ENCODE results near the gene USP24.
"Not testable (repeated sequence)": the region's sequence is repeated elsewhere in the genome, so short reads cannot be mapped to it uniquely, and the experiment has no call there.

The USP24 gene

GRCh38 chr1:55232448-55233144 is 17.4 kb upstream of the USP24 start:
- no peak for DNase-seq
- intact Hi-C loops (cut with DNase I) = no loop called here

GRCh38 chr1:55231745-55232144 is 16.6 kb upstream of the USP24 start:
- intact Hi-C loops (cut with DNase I) = no loop called here
- DNase-seq = no peak

- no peak for DNase-seq
- intact Hi-C loops (cut with DNase I) = no loop called here
These were observed 15.5 kb upstream of the USP24 start for GRCh38 chr1:55230659-55231058.

GRCh38 chr1:55229726-55230125 is 14.6 kb upstream of the USP24 start:
- intact Hi-C loops (cut with DNase I); DNase-seq: not testable (repeated sequence)

- intact Hi-C loops (cut with DNase I) = no loop called here
- no peak for DNase-seq
These were observed 10.1 kb upstream of the USP24 start for GRCh38 chr1:55225228-55225627.

GRCh38 chr1:55224729-55225128 is 9.6 kb upstream of the USP24 start:
- intact Hi-C loops (cut with DNase I) = no loop called here
- DNase-seq = no peak

- intact Hi-C loops (cut with DNase I) = no loop called here
These were observed 7.0 kb upstream of the USP24 start for GRCh38 chr1:55222152-55222551.

GRCh38 chr1:55217226-55217986 is 2.2 kb upstream of the USP24 start:
- DNase-seq = peak in 4 of 42 donors; percentile 6 to 41 (median 35)
- intact Hi-C loops (cut with DNase I) = loop anchor here (10.0 kb wide), 1 partner anchor 63 kb away; no protein-coding TSS in a partner anchor

More at GRCh38 chr1:55222152-55222551, 7.0 kb upstream of the USP24 start:
- DNase-seq = no peak

- no peak for DNase-seq
- intact Hi-C loops (cut with DNase I) = loop anchor here (10.0 kb wide), 1 partner anchor 61 kb away; no protein-coding TSS in a partner anchor
These were observed 932 bp upstream of the USP24 start for GRCh38 chr1:55216096-55216495.

GRCh38 chr1:55214934-55215193 is 300 bp downstream of the USP24 start:
- DNase-seq = peak in 37 of 42 donors; percentile 12 to 76 (median 43)
- intact Hi-C loops (cut with DNase I) = loop anchor here (10.0 kb wide), 1 partner anchor 60 kb away; no protein-coding TSS in a partner anchor

- peak in 40 of 42 donors; percentile 10 to 75 (median 42) for DNase-seq
- intact Hi-C loops (cut with DNase I) = loop anchor here (10.0 kb wide), 1 partner anchor 60 kb away; no protein-coding TSS in a partner anchor
These were observed 791 bp downstream of the USP24 start for GRCh38 chr1:55214212-55214933.

GRCh38 chr1:55213885-55214211 is 1.3 kb downstream of the USP24 start:
- intact Hi-C loops (cut with DNase I) = loop anchor here (10.0 kb wide), 1 partner anchor 59 kb away; no protein-coding TSS in a partner anchor

GRCh38 chr1:55213151-55213884 is 1.8 kb downstream of the USP24 start:
- DNase-seq = peak in 1 of 42 donors; percentile 14
- intact Hi-C loops (cut with DNase I) = loop anchor here (10.0 kb wide), 1 partner anchor 59 kb away; no protein-coding TSS in a partner anchor

More at GRCh38 chr1:55213885-55214211, 1.3 kb downstream of the USP24 start:
- DNase-seq = peak in 4 of 42 donors; percentile 9 to 17 (median 10)

GRCh38 chr1:55212349-55213150 is 2.6 kb downstream of the USP24 start:
- DNase-seq = peak in 5 of 42 donors; percentile 7 to 22 (median 15)
- intact Hi-C loops (cut with DNase I) = loop anchor here (10.0 kb wide), 1 partner anchor 58 kb away; no protein-coding TSS in a partner anchor

GRCh38 chr1:55211863-55212262 is 3.3 kb downstream of the USP24 start:
- DNase-seq = peak in 1 of 42 donors; percentile 16
- intact Hi-C loops (cut with DNase I) = loop anchor here (10.0 kb wide), 1 partner anchor 57 kb away; no protein-coding TSS in a partner anchor

- intact Hi-C loops (cut with DNase I) = loop anchor here (10.0 kb wide), 1 partner anchor 56 kb away; no protein-coding TSS in a partner anchor
- no peak for DNase-seq
These were observed 4.0 kb downstream of the USP24 start for GRCh38 chr1:55210990-55211801.

GRCh38 chr1:55209247-55209646 is 5.9 kb downstream of the USP24 start:
- DNase-seq = no peak
- intact Hi-C loops (cut with DNase I) = no loop called here

Measured in head of caudate nucleus (tissue), 42 donors.